K562 (cell line): ENCODE measurements around the gene RGMA. TPM values are rescaled to one million over a fixed set of nuclear protein-coding genes. Genes with fewer than 3 reads are reported as not detected.
A peak's percentile ranks its signal among the peaks of the same experiment; 100 is the strongest.

Experiments
- CHD4 ChIP-seq: fragments of 200-600 bp; sonication (generic); IDR thresholded peaks from 3 replicates; pipeline ENCODE4 v1.6.1; 2012; ENCODE audit warnings: low read depth, mild to moderate bottlenecking, mixed read lengths, low read length, inconsistent platforms; ENCODE audit not compliant: insufficient read depth, insufficient replicate concordance, poor library complexity, severe bottlenecking
- REST ChIP-seq, 2 experiments: fragments of 450-650 bp; formaldehyde crosslinking in 1 of 2; IDR thresholded peaks; 2 replicates each; pipeline versions ENCODE4 v1.4.0 to v1.6.1; 2014 to 2020; ENCODE audit warnings: mild to moderate bottlenecking in 2 of 2, borderline replicate concordance in 1 of 2, low read depth in 1 of 2
- SMC3 ChIP-seq: conservative IDR thresholded peaks from 2 replicates; pipeline ENCODE4 v1.6.1; 2011; ENCODE audit warnings: low read depth, low read length, improper control_type of control experiment; ENCODE audit not compliant: insufficient read depth
- TFAP4 ChIP-seq: sonication (generic); formaldehyde crosslinking; IDR thresholded peaks from 2 replicates; pipeline ENCODE4 v1.8.0; 2022; ENCODE audit warnings: missing genetic modification reagents, mild to moderate bottlenecking, moderate library complexity, borderline replicate concordance
- U2AF2 ChIP-seq: fragments of 200-400 bp; formaldehyde crosslinking; optimal IDR thresholded peaks from 2 replicates; pipeline ENCODE3; 2017; ENCODE audit warnings: low read depth, mild to moderate bottlenecking, low read length
- ZNF384 ChIP-seq: IDR thresholded peaks from 2 replicates; pipeline ENCODE4 v1.6.1; 2012; ENCODE audit warnings: low read depth, low read length, improper control_type of control experiment
- polyA plus RNA-seq, 8 experiments: library from polyadenylated mRNA; depleted of rRNA in 4 of 8; stranded (reverse) in 5 of 8; unstranded in 3 of 8; fragments of >200 nt; fragmentation: Nextera tagmentation in 2 of 8; fragmentation: Illumina TruSeq in 1 of 8; extraction: Ambion mirVana in 2 of 8; extraction: Trizol in 1 of 8; gene quantifications; 2 replicates each; pipeline versions ENCODE4 v1.2.1 to v1.2.3, GENCODE V29; 2011 to 2014; ENCODE audit warnings: inconsistent platforms in 1 of 8, missing spikeins in 1 of 8
- total RNA-seq, 7 experiments: library from RNA; depleted of rRNA in 6 of 7; stranded (reverse); fragments of >200 nt in 6 of 7; fragmentation: Illumina TruSeq in 2 of 7; extraction: Trizol in 2 of 7; gene quantifications; 2 replicates each; pipeline versions ENCODE4 v1.2.1 to v1.2.3, GENCODE V29; 2011 to 2021; ENCODE audit warnings: low replicate concordance in 1 of 7
- TF ChIP-seq, protein P1 (sequence below): sonication (generic); formaldehyde crosslinking; IDR thresholded peaks from 2 replicates; pipeline ENCODE4 v1.8.1; 2023; ENCODE audit warnings: missing genetic modification reagents, mild to moderate bottlenecking, borderline replicate concordance

RGMA gene
- total and polyA plus RNA-seq, 9 of the 15 experiments (the other 6 are each of a cell fraction or from before 2014, with no cell fraction given): 0.03 to 0.05 (median 0.03) TPM; not detected in 6

- TF ChIP-seq, protein P1, sequence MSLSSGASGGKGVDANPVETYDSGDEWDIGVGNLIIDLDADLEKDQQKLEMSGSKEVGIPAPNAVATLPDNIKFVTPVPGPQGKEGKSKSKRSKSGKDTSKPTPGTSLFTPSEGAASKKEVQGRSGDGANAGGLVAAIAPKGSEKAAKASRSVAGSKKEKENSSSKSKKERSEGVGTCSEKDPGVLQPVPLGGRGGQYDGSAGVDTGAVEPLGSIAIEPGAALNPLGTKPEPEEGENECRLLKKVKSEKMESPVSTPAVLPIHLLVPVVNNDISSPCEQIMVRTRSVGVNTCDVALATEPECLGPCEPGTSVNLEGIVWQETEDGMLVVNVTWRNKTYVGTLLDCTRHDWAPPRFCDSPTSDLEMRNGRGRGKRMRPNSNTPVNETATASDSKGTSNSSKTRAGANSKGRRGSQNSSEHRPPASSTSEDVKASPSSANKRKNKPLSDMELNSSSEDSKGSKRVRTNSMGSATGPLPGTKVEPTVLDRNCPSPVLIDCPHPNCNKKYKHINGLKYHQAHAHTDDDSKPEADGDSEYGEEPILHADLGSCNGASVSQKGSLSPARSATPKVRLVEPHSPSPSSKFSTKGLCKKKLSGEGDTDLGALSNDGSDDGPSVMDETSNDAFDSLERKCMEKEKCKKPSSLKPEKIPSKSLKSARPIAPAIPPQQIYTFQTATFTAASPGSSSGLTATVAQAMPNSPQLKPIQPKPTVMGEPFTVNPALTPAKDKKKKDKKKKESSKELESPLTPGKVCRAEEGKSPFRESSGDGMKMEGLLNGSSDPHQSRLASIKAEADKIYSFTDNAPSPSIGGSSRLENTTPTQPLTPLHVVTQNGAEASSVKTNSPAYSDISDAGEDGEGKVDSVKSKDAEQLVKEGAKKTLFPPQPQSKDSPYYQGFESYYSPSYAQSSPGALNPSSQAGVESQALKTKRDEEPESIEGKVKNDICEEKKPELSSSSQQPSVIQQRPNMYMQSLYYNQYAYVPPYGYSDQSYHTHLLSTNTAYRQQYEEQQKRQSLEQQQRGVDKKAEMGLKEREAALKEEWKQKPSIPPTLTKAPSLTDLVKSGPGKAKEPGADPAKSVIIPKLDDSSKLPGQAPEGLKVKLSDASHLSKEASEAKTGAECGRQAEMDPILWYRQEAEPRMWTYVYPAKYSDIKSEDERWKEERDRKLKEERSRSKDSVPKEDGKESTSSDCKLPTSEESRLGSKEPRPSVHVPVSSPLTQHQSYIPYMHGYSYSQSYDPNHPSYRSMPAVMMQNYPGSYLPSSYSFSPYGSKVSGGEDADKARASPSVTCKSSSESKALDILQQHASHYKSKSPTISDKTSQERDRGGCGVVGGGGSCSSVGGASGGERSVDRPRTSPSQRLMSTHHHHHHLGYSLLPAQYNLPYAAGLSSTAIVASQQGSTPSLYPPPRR (CRISPR knock-in tag): 0 out of 2 replicates have a peak, but pooled peaks have one; percentile 37
- TF ChIP-seq SMC3 (peak; percentile 85), U2AF2 (no peak), ZNF384 (0 out of 2 replicates have a peak, but pooled peaks have one; percentile 17), REST (IDR thresholded peaks at IDR 0.05; ENCODE audit: borderline replicate concordance) (peak; percentile 62; the same call in 1 of the 2 replicates), REST (CRISPR knock-in tag; IDR thresholded peaks at IDR 0.05; ENCODE audit: low read depth) (no peak), TFAP4 (CRISPR knock-in tag) (peak; percentile 49; the same call in 1 of the 2 replicates), CHD4 (no peak)
Observed at GRCh38 chr15:93030430-93031102, 58.4 kb downstream of the RGMA start (continued).
